DOHH2 (cell line): ENCODE measurements around the gene FCER1G.
"Not testable (repeated sequence)": the region's sequence is repeated elsewhere in the genome, so short reads cannot be mapped to it uniquely, and the experiment has no call there.

Experiments used
- CTCF ChIP-seq: fragments of 200-600 bp; sonication (generic); IDR thresholded peaks from one replicate; pipeline ENCODE4 v1.5.1; 2014; ENCODE audit warnings: antibody characterized with exemption, mild to moderate bottlenecking, low read depth, low read length; ENCODE audit not compliant: poor library complexity, severe bottlenecking
- EZH2phosphoT487 ChIP-seq: fragments of 200-600 bp; sonication (generic); IDR thresholded peaks from 2 replicates; pipeline ENCODE4 v1.6.1; 2017; ENCODE audit warnings: borderline replicate concordance, mild to moderate bottlenecking, antibody characterized with exemption, low read length, moderate library complexity, mixed read lengths

GRCh38 chr1:161257109-161257508 lies 42.0 kb downstream of the FCER1G start:
- TF ChIP-seq EZH2phosphoT487, CTCF: not testable (repeated sequence)
